ENCODE data around the gene TRABD. TPM values are rescaled to one million over a fixed set of nuclear protein-coding genes. Genes with fewer than 3 reads are reported as not detected.

The TRABD gene
- polyA plus RNA-seq, 3 donors = 25.8 to 79.1 (median 38.9) TPM

DNA sequence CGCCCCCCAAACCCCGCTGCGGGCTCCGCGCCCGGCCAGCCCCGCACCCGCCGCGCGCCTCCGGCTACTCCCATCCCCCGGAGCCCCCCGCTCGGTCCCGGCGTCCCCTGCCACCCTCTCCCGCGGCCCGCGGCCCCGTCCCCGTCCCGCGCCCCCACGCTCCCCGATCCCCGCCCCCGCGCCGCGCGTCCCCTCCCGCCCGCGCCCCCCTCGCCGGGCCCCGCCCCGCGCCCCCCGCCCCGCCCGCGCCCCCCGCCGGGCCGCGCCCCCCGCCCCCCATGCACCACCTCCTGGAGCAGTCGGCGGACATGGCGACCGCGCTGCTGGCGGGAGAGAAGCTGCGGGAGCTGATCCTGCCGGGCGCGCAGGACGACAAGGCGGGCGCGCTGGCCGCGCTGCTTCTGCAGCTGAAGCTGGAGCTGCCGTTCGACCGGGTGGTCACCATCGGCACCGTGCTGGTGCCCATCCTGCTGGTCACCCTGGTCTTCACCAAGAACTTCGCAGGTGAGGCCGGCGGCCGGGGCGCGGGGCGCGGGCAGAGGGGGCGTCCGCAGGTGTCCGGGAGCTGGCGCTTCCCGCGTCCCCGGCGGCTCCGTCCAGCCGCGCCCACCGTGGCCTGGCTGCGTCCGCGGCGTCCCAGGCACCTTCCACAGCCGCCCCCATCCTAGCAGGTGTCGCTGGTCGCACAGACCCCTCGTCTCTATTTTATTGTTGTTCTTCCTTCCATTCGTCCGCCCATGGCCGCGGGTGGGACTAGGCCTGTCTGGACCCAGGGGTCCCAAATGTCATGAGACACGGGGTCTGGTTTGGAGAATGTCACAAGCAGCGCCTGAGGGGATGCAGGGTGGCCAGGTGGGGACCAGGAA lies 15.0 kb upstream of the TRABD start, which contains the start of gene PANX2:
TSS of gene PANX2 (plus strand) at position 279 of the 866 bp plus-strand sequence. CDS start at position 279, 0 bp downstream.
- WGBS, 3 donors = 10 to 25% (median 13%) methylated on average over 41 to 92 of the region's 105 CpGs
- H3K27ac ChIP-seq (ENCODE audit: low read depth, low read length) = no peak within 1 kb of the TSS

DNA sequence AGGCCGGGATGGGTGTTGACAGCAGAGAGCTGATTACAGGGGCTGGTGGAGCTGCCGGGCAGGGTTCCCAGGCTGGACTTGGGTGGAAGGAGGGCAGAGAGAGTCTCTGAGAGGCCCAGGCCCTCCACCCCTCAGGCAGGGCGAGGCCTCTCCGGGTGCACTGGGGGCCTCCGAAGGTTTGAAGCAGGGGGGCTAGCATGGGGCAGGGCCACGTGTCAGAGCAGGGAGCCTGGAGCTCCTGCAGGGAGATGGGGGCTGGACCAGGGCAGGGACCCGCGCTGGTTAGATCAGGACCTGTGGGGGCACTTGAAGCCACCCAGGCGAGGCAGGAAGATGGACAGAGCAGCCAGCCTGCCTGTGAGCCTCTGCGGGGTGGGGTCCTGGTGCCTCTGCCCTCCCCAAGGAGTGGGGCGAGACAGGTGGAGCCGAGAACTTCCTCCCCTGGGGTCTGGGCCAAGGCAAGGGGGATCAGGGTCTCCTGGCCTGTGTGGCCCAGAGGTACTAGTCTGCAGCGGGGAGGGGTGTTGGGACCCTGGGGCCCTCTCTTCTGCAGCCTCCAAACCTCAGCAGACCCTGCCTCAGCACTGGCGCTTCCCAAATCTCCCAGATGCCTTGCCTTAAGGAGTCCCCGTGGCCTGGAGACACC lies 14.3 kb upstream of the TRABD start:
- H3K27ac ChIP-seq (ENCODE audit: low read depth, low read length) = no peak overlapping the region
- WGBS, 3 donors = 76 to 79% (median 77%) methylated on average over 15 of the region's 15 CpGs

DNA sequence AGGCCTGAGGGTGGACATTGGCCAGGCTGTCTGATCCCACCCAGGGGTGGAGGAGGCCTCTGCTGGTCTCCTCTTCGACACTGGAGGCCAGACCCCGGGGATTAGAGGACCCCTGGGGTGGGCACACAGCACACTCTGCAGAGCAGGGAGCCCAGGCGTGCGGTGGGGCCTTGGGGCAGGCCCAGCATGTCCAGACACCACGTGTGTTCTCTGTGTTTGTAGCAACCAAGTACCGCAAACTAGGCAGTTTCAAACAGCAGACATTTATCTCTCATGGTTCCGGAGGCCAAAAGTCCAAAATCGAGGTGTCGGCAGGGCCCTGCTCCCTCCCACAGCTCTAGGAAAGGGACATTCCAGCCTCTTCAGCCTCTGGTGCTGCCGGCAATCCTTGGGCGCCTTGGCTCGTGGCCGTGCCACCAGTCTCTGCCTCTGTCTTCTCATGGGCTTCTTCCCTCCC lies 13.7 kb upstream of the TRABD start:
- no peak overlapping the region for H3K27ac ChIP-seq (ENCODE audit: low read depth, low read length)
- WGBS, 3 donors = 75 to 82% (median 78%) methylated on average over 13 of the region's 13 CpGs

DNA sequence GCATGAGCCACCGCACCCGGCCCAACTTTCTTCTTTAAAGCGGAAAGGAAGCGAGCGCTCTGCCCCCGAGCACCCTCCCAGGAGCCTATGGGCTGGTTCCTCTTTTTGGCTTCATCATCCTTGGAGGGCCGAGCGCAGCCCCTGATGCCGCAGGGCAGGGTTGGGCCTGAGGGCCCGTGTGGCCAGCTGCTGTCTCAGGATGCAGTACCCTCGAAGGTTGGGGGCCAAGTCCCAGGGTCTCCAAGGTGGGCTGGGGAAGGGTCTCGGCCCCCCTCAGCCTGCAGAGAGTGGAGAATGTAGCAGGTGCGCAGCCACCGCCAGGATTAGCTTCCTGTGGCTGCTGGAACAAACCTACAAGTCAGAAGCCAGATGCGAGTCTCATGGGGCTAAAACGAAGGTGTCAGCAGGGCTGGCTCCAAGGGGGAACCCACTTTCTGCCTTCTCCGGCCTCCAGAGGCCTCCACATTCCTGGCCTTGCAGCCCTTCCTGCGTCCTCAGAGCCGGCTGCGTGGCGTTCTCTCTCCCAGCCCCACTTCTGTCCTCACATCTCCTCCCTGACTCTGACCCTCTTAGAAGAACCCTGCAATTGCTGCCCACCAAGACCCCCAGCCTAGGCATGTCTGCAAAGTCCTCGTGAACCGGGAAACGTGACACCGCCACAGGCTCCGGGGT lies 12.3 kb upstream of the TRABD start:
- 69 to 83% (median 70%) methylated on average over 26 of the region's 26 CpGs for WGBS, 3 donors
- H3K27ac ChIP-seq (ENCODE audit: low read depth, low read length) = no peak overlapping the region

DNA sequence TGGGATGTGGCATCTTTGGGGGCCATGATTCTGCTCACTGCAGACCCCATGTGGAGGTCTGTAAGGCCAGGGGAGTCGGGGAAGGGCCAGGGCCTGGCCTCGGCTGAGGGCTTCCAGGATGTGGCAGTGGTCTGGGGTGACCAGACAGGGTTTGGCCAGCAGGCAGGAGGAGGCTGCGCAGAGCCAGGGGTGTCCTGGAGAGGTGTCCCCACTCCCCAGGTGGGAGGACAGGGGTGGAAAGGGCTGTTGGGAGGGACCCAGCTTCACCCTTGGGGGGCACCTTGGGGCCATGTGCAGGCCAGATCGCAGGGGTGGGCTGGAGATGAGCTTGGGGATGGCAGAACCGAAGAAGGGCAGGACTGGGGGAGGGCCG lies 11.7 kb upstream of the TRABD start:
- H3K27ac ChIP-seq (ENCODE audit: low read depth, low read length) = no peak overlapping the region
- WGBS, 3 donors = 88 to 96% (median 95%) methylated on average over 6 of the region's 6 CpGs

DNA sequence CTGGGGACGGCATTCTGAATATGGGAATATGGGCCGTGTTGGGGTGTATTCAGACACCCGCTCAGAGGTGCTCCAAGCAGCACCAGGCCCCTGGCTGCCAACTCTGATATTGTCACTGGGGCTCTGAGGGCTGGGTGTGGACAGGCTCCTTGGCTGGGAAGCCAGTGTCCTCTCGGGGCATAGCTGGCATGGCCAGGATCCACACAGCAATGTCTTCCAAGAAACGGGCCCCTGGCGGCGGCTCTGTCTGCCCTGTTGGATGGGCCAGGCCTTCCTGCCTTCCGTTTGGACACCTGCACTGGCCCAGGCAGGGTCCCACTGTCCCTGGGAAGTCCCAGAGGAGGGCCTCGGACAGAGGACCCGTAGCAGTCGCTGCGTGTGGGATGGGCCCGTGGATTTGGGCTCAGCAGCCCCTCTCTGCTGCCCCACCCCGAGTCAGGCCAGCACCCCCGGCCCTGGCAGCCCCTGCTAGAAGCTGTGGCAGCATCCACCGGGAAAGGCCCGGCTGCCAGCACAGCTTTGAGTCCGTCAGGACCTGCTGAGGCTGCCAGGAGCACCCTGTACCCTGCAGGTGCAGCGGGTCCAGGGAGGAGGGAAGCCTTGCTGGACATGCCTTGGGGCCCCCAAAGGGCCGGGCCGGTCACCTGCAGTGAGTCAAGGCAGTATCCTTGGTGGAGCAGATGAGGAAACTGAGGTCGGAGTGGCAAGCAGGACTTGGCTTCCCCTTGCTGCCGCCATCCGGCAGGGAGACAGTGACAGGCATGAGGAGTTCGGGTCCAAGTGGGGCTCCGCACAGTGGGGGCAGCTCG lies 11.1 kb upstream of the TRABD start:
- H3K27ac ChIP-seq (ENCODE audit: low read depth, low read length) = no peak overlapping the region
- 83 to 87% (median 86%) methylated on average over 25 to 27 of the region's 27 CpGs for WGBS, 3 donors

DNA sequence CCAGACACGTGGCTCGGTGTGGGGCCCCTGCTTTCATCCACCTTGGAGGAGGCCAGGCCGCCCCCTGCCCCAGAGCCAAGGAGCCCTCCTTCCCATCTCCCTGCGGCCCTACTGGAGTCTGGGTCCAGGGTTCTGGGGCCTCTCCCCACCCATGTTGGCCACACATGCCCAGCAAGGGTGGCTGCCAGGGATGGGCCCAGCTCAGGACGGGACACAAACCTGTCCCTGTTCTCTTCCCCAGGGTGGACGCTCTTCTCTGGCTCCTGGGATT lies 10.6 kb upstream of the TRABD start:
- 83 to 91% (median 88%) methylated on average over 5 to 6 of the region's 6 CpGs for WGBS, 3 donors
- no peak overlapping the region for H3K27ac ChIP-seq (ENCODE audit: low read depth, low read length)

DNA sequence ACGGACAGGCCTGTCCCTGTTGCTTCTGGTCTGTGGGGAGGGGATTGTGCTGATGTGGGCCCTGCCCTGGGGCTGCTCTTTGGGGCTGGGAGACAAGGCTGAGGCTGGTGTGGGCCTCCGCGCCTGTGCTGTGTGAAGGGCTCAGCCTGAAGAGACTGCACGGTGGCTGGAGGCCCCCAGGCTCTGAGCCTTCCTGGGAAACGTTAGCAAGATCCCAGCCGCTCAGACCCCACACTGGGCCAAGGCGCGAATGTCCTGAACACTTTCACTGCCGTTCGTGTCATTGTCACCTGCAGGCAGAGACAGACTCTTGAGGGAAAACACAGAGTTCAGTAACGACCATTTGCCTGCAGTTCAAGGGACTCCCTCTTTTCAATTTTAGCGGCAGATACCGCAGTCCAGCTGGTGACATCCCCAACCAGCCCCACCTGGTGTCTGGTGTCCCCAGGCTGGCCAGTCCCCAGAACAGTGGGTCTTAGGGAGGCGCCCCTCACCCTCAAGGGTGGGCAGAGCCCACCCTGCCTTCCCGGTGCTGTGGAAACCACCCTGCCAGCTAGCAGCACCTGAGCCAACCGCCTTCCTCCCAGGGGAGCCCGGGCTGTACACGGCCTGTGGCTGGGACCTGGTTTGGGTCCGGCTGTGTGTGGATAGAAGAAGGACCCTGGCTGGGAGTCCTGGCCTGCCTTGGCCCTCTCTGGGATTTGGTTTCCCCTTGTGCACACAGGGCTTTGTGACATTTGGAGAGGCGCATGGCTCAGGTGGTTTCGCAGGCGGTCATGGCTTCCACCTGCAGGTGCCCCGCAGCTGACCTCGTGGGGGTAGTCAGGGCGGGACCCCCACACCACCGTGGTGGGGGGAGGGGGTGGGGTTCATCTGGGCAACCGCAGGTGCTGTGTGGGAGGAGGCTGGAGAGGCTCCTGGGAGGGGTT lies 9.5 kb upstream of the TRABD start:
- no peak overlapping the region for H3K27ac ChIP-seq (ENCODE audit: low read depth, low read length)
- 77 to 83% (median 78%) methylated on average over 24 to 27 of the region's 27 CpGs for WGBS, 3 donors

DNA sequence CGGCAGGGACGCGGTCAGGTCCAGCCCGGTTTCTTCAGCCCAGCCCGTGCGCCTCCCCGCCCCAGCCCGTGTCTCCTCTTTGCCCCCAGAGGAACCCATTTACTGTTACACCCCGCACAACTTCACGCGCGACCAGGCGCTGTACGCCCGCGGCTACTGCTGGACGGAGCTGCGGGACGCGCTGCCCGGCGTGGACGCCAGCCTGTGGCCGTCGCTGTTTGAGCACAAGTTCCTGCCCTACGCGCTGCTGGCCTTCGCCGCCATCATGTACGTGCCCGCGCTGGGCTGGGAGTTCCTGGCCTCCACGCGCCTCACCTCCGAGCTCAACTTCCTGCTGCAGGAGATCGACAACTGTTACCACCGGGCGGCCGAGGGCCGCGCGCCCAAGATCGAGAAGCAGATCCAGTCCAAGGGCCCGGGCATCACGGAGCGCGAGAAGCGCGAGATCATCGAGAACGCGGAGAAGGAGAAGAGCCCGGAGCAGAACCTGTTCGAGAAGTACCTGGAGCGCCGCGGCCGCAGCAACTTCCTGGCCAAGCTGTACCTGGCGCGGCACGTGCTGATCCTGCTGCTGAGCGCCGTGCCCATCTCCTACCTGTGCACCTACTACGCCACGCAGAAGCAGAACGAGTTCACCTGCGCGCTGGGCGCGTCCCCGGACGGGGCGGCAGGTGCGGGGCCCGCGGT lies 8.7 kb upstream of the TRABD start:
- H3K27ac ChIP-seq (ENCODE audit: low read depth, low read length) = no peak overlapping the region
- 95 to 96% (median 96%) methylated on average over 73 to 76 of the region's 76 CpGs for WGBS, 3 donors

DNA sequence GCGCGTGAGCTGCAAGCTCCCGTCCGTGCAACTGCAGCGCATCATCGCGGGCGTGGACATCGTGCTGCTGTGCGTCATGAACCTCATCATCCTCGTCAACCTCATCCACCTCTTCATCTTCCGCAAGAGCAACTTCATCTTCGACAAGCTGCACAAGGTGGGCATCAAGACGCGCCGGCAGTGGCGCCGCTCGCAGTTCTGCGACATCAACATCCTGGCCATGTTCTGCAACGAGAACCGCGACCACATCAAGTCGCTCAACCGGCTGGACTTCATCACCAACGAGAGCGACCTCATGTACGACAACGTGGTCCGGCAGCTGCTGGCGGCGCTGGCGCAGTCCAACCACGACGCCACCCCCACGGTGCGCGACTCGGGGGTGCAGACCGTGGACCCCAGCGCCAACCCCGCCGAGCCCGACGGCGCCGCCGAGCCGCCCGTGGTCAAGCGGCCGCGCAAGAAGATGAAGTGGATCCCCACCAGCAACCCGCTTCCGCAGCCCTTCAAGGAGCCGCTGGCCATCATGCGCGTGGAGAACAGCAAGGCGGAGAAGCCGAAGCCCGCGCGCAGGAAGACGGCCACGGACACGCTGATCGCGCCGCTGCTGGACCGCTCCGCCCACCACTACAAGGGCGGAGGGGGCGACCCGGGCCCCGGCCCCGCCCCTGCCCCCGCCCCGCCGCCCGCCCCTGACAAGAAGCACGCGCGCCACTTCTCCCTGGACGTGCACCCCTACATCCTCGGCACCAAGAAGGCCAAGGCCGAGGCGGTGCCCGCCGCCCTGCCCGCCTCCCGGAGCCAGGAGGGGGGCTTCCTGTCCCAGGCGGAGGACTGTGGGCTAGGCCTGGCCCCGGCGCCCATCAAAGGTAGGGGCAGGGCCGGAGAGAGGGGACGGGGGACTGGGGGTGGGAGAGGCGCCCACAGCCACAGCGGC lies 7.9 kb upstream of the TRABD start:
- WGBS, 3 donors = 52 to 68% (median 65%) methylated on average over 80 to 98 of the region's 98 CpGs
- no peak overlapping the region for H3K27ac ChIP-seq (ENCODE audit: low read depth, low read length)

DNA sequence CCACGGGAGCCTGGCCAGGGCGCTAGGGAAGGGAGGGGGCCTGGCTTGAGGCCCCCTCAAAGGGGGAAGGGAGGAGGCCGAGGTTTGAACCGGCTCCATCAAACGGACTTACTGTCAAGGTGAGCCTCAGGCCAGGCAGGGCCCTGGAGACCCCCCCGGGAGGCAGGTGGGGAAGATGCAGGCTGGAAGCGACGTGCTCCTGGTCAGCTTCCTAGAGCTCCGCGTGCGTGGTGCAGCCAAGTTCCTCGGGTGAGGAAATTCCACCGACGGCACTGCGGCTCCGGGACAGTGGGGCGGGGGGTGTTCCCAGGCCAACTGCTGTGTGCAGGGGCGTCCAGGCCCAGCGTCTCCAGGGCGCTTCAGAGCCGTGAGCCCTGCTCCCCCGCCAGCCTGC lies 7.2 kb upstream of the TRABD start:
- 37 to 70% (median 49%) methylated on average over 20 to 22 of the region's 22 CpGs for WGBS, 3 donors
- no peak overlapping the region for H3K27ac ChIP-seq (ENCODE audit: low read depth, low read length)

DNA sequence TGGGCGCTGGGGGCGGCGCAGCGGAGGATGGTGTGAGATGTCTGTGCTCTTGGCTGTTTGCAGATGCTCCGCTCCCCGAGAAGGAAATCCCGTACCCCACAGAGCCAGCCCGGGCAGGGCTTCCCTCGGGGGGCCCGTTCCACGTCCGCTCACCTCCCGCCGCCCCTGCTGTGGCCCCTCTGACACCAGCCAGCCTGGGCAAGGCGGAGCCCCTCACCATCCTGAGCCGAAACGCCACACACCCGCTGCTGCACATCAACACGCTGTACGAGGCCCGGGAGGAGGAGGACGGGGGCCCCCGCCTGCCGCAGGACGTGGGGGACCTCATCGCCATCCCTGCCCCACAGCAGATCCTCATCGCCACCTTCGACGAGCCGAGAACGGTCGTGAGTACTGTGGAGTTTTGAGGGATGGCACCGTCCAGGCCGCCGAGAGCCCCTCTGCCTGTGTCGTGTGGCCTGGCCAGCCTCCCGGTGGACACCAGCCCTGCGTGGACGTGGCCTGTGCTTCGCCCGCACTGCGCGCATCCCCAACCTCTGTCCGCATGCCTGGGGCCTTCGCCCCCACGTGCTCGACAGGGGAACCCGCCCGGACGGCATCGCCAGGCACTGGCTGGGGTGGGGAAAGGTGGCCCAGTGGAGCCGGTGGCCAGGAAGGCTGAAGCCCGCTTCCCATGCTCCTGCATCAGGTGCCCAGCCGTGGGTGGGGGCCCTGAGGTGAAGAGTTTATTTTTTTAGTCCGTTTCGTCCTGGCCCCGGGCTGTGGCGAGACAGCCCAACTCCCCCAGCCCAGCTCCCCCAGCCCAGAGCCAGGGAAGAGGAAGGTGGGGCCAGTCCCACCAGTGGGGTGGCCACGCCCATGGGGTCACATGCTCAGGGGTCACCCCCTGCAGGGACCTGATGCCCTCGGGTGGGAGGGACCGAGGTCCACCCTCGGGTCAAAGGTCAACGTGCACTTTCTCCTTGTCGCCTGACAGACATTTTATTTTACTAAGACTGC lies 6.5 kb upstream of the TRABD start:
- WGBS, 3 donors = 77 to 82% (median 79%) methylated on average over 64 of the region's 64 CpGs
- H3K27ac ChIP-seq (ENCODE audit: low read depth, low read length) = no peak overlapping the region

DNA sequence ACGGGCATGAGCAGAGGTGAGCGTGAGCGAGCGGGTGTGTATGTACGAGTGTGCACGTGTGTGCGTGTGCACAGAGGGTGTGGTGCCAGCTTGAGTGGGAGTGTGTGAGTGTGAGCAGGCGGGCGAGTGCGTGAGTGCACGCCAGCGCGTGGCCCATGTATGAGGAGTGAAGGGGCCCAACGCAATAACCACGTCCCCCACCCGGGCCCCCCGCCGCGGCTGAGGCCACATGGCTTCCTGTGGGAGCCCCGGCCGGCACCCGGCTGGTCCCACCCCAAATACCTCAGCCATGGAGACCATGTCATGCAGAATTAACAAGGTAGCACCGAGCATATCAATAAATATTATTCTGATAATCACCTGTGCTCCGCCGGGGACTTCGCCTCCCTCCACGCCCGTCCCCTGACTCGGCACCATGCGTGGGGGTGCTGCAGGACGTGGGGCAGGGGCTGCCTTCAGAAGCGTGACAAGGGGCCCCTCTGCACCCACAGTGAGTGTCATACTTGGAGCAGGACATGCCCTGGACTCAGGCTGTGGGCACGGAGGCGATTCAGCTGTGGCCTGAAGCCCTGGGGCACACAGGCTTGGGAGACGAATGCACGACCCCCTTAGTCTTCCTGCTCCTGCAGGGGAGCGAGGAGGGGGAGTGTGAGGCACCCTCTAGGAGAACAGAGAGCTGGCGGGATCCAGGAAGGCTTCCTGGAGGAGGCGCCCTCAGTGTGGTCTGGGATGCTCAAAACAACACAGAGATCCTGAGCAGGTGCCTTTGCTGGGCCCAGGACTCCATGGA lies 5.6 kb upstream of the TRABD start:
- 60 to 84% (median 64%) methylated on average over 39 of the region's 39 CpGs for WGBS, 3 donors
- H3K27ac ChIP-seq (ENCODE audit: low read depth, low read length) = no peak overlapping the region
